GM23338 (cell line): ENCODE results near the gene AP1G2.

Source experiments
- EZH2 ChIP-seq: fragments of 200-600 bp; sonication (generic); IDR thresholded peaks from one replicate; pipeline ENCODE4 v1.8.0; 2017; ENCODE audit warnings: antibody characterized with exemption, mild to moderate bottlenecking, low read depth; ENCODE audit not compliant: unreplicated experiment
- EZH2phosphoT487 ChIP-seq: fragments of 200-600 bp; sonication (generic); IDR thresholded peaks from one replicate; pipeline ENCODE4 v1.8.1; 2018; ENCODE audit warnings: antibody characterized with exemption; ENCODE audit not compliant: unreplicated experiment
- JUNB ChIP-seq: IDR thresholded peaks from one replicate; pipeline ENCODE4 v1.6.1; 2016; ENCODE audit warnings: antibody characterized with exemption; ENCODE audit not compliant: unreplicated experiment
- POLR2AphosphoS5 ChIP-seq: IDR thresholded peaks from 2 replicates; pipeline ENCODE4 v1.6.1; 2016; ENCODE audit warnings: antibody characterized with exemption, low read depth
- REST ChIP-seq: IDR thresholded peaks from one replicate; pipeline ENCODE4 v1.6.1; 2018; ENCODE audit warnings: antibody characterized with exemption; ENCODE audit not compliant: unreplicated experiment
- TF ChIP-seq, protein P1 (sequence below), 2 experiments: fragments of 200-600 bp in 1 of 2; sonication (generic) in 1 of 2; conservative IDR thresholded peaks; 2 replicates each; pipeline versions ENCODE4 v1.5.1 to v1.6.1; 2016 to 2017; ENCODE audit warnings: antibody characterized with exemption in 2 of 2, low read depth in 2 of 2, mild to moderate bottlenecking in 2 of 2, moderate library complexity in 1 of 2

- TF ChIP-seq, protein P1, sequence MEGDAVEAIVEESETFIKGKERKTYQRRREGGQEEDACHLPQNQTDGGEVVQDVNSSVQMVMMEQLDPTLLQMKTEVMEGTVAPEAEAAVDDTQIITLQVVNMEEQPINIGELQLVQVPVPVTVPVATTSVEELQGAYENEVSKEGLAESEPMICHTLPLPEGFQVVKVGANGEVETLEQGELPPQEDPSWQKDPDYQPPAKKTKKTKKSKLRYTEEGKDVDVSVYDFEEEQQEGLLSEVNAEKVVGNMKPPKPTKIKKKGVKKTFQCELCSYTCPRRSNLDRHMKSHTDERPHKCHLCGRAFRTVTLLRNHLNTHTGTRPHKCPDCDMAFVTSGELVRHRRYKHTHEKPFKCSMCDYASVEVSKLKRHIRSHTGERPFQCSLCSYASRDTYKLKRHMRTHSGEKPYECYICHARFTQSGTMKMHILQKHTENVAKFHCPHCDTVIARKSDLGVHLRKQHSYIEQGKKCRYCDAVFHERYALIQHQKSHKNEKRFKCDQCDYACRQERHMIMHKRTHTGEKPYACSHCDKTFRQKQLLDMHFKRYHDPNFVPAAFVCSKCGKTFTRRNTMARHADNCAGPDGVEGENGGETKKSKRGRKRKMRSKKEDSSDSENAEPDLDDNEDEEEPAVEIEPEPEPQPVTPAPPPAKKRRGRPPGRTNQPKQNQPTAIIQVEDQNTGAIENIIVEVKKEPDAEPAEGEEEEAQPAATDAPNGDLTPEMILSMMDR (conservative IDR thresholded peaks at IDR 0.05; ENCODE audit: low read depth in 2 of 2) = no peak
- TF ChIP-seq REST (no peak), POLR2AphosphoS5 (no peak), EZH2phosphoT487 (no peak), EZH2 (no peak), JUNB (no peak)
These were observed 33.8 kb upstream of the AP1G2 start for GRCh38 chr14:23601424-23601823.
